Activated CD8-positive, alpha-beta T cell treated with anti-CD3 and anti-CD28 coated beads, Interleukin-2, amount 10 ng/mL, durations not matched to agents 7 days and 5 days (primary cell): ENCODE measurements around the gene RASSF5. TPM values are rescaled to one million over a fixed set of nuclear protein-coding genes. Genes with fewer than 3 reads are reported as not detected.

ENCODE experiments used
- ATAC-seq: fragments of 150-1000 bp; cut with Tn5 transposase; one replicate; pipeline ENCODE4 v1.10.0; 2021; ENCODE audit warnings: moderate library complexity
- CTCF ChIA-PET: fragments of 350-600 bp; sonication (Branson Sonifier 250); formaldehyde crosslinking; loops from one replicate; lab custom pipeline; 2021; ENCODE audit warnings: antibody characterized with exemption; lab: Charles Lee
- POLR2A ChIA-PET: fragments of 350-600 bp; sonication (Branson Sonifier 250); formaldehyde crosslinking; loops from one replicate; lab custom pipeline; 2021; ENCODE audit warnings: antibody characterized with exemption; lab: Charles Lee
- DNase-seq: peaks from one replicate; pipeline ENCODE4 v3.0.0-alpha.2; 2020
- H3K27ac Mint-ChIP-seq: one replicate; pipeline ENCODE4 v1.8.0; 2021; ENCODE audit warnings: mild to moderate bottlenecking, mixed read lengths
- H3K27me3 Mint-ChIP-seq: one replicate; pipeline ENCODE4 v1.8.0; 2021; ENCODE audit warnings: low read depth, mixed read lengths
- H3K36me3 Mint-ChIP-seq: one replicate; pipeline ENCODE4 v1.8.0; 2021; ENCODE audit warnings: low read depth, mixed read lengths
- H3K4me1 Mint-ChIP-seq: one replicate; pipeline ENCODE4 v1.8.0; 2021; ENCODE audit warnings: low read depth, mixed read lengths
- H3K4me3 Mint-ChIP-seq: one replicate; pipeline ENCODE4 v1.8.0; 2021; ENCODE audit warnings: mild to moderate bottlenecking, mixed read lengths
- H3K9me3 Mint-ChIP-seq: one replicate; pipeline ENCODE4 v1.8.0; 2022; ENCODE audit warnings: mixed read lengths; ENCODE audit not compliant: insufficient read depth
- total RNA-seq, 2 experiments: library from RNA; stranded (reverse); gene quantifications; one replicate each; pipeline ENCODE4 v1.2.3, GENCODE V29; 2021

Gene RASSF5
- total RNA-seq, 2 experiments from 2014 or later, result 192 to 195 TPM

DNA sequence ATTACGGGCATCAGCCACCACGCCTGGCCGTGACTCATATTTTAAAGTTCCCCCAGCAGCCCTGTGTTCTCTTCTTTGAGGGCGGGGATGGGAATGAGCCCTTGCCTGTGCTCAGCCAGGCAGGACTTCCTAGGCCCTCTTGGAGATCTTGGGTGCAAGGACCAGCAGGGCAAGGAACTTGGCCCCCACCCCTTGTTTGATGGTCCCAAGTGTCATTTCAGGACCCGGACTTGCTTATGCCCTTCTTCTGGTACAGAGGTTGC lies 9.3 kb downstream of the RASSF5 start:
- ATAC-seq (no peak), DNase-seq (no peak)
- POLR2A ChIA-PET, result interaction anchor here (1.0 kb wide), 1 partner anchor 13 kb away, joined by 4 read pairs; no protein-coding TSS in a partner anchor
- no peaks in the 10 kb centered on the region for H3K9me3 Mint-ChIP-seq
- H3K4me3 Mint-ChIP-seq, result no peak overlapping the region
- H3K27ac Mint-ChIP-seq, result no peak overlapping the region
- H3K36me3 Mint-ChIP-seq, result no peaks in the 10 kb centered on the region
- H3K27me3 Mint-ChIP-seq, result peaks cover 10% of the 10 kb centered on the region
- CTCF ChIA-PET, result interaction anchor here (1.3 to 3.9 kb wide), 6 partner anchors 26 to 148 kb away, joined by 4 to 13 read pairs (median 8); no protein-coding TSS in a partner anchor
- peaks cover 4% of the 10 kb centered on the region for H3K4me1 Mint-ChIP-seq

DNA sequence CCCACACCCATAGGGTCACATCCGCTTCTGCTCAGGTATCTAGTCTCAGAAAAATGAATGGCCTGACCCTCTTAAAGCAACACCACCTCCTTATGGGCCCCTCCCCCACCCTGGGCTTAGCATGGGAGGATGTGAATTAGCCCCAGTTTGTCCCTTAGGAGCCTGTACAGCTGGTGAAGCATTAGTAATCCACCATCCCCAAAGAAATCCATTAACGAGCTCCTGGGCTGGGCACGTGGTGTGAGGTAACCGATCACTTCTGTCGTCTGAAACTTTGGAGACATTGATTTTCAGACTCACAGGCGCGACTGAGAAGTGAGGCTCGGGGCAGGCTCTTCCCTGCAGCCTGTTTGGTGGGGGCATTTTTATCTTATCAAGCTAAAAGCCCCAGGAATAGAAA lies 10.5 kb downstream of the RASSF5 start:
- Mint-ChIP-seq H3K4me1 (peaks cover 4% of the 10 kb centered on the region), H3K27me3 (peaks cover 10% of the 10 kb centered on the region), H3K9me3 (no peaks in the 10 kb centered on the region), H3K4me3 (no peak overlapping the region), H3K36me3 (no peaks in the 10 kb centered on the region), H3K27ac (no peak overlapping the region)
- DNase-seq (no peak), ATAC-seq (no peak)
- CTCF ChIA-PET, result interaction anchor here (1.1 to 3.9 kb wide), 5 partner anchors 29 to 147 kb away, joined by 3 to 13 read pairs (median 4); no protein-coding TSS in a partner anchor
- POLR2A ChIA-PET, result interaction anchor here (0.6 to 1.2 kb wide), 2 partner anchors 9 to 11 kb away, joined by 3 read pairs; partner anchors contain the start of gene RASSF5

DNA sequence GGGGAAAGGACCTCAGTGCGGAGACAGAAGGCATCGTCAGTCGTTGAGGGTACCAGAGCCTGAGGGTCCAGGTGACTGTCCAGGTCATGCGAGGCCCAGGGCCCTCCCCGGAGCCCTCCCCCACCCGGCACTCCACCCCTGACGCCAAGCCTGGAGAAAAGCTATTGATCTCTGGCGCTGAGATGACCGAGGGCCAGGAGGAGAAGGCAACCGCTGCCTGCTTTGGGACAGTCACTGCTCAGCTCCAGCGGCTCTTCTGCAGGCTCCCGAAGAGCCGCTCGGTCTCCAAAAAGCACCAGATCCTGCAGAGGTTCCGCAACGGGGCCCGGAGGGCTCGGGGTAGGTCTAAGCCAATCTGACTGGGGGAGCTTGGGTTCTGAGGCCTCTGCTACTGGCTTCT lies 10.9 kb downstream of the RASSF5 start:
- POLR2A ChIA-PET, result interaction anchor here (1.2 kb wide), 1 partner anchor 11 kb away, joined by 3 read pairs; the partner anchor contains the start of gene RASSF5
- H3K4me1 Mint-ChIP-seq, result peaks cover 4% of the 10 kb centered on the region
- CTCF ChIA-PET, result interaction anchor here (1.1 to 3.9 kb wide), 4 partner anchors 28 to 146 kb away, joined by 3 to 13 read pairs (median 4); no protein-coding TSS in a partner anchor

DNA sequence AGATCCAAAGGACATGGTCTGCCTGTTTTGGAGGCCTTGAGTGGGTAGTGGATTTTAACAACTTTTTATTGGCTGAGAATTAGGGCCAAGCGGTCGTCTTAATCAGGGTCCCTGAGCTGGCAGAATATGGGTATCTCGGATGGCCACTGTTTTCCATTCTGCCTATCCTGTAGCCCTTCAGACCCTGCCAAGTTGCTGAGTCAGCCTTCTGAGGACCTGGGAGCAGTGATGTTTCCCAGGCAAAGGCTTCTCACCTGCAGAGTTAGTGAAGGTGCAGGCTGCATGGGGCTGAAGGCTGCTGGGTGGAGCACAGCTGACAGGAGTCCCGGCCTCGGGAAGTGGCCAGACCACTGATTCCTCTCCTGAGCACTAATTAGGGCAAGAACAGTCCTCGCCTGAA lies 11.4 kb downstream of the RASSF5 start:
- Mint-ChIP-seq H3K27ac (no peak overlapping the region), H3K4me1 (peaks cover 4% of the 10 kb centered on the region), H3K27me3 (peaks cover 10% of the 10 kb centered on the region), H3K4me3 (no peak overlapping the region), H3K36me3 (no peaks in the 10 kb centered on the region), H3K9me3 (no peaks in the 10 kb centered on the region)
- ChIA-PET CTCF (interaction anchor here (1.6 to 3.9 kb wide), 2 partner anchors 28 to 146 kb away, joined by 5 to 13 read pairs; no protein-coding TSS in a partner anchor), POLR2A (interaction anchor here (1.2 kb wide), 1 partner anchor 12 kb away, joined by 3 read pairs; the partner anchor contains the start of gene RASSF5)
- ATAC-seq, result no peak
- no peak for DNase-seq

More for the DNA sequence above, 10.9 kb downstream of the RASSF5 start:
- Mint-ChIP-seq H3K9me3 (no peaks in the 10 kb centered on the region), H3K27me3 (peaks cover 10% of the 10 kb centered on the region), H3K36me3 (no peaks in the 10 kb centered on the region), H3K4me3 (no peak overlapping the region), H3K27ac (no peak overlapping the region)
- DNase-seq, result no peak
- ATAC-seq, result no peak

DNA sequence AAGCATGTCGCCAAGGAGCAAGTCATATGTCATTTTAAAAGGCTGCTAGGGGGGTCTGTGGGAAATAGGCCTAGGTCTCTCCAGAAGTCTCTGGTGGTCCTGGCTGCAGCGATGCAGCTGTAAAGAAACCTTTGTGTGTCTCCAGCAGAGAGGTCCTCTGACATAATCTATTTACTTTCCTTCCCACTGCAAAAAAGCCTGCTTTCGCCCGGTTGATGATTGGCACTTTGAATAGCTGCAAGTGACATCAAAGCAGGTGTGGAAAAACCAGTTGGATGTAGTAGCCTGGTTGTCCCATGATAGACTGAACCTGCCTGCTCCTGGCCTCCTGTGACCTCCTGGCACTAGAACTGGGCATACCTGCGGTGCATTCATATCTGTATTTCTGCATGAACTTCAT lies 13.8 kb downstream of the RASSF5 start:
- H3K4me1 Mint-ChIP-seq, result peaks cover 6% of the 10 kb centered on the region
- no peak for DNase-seq
- H3K36me3 Mint-ChIP-seq, result no peaks in the 10 kb centered on the region
- no peaks in the 10 kb centered on the region for H3K9me3 Mint-ChIP-seq
- peaks cover 2% of the 10 kb centered on the region for H3K27me3 Mint-ChIP-seq
- CTCF ChIA-PET, result interaction anchor here (2.5 kb wide), 1 partner anchor 114 kb away, joined by 6 read pairs; the partner anchor contains the start of gene DYRK3
- POLR2A ChIA-PET, result interaction anchor here (0.6 kb wide), 1 partner anchor 561 kb away, joined by 3 read pairs; no protein-coding TSS in a partner anchor
- no peak overlapping the region for H3K4me3 Mint-ChIP-seq
- no peak overlapping the region for H3K27ac Mint-ChIP-seq
- ATAC-seq, result no peak

DNA sequence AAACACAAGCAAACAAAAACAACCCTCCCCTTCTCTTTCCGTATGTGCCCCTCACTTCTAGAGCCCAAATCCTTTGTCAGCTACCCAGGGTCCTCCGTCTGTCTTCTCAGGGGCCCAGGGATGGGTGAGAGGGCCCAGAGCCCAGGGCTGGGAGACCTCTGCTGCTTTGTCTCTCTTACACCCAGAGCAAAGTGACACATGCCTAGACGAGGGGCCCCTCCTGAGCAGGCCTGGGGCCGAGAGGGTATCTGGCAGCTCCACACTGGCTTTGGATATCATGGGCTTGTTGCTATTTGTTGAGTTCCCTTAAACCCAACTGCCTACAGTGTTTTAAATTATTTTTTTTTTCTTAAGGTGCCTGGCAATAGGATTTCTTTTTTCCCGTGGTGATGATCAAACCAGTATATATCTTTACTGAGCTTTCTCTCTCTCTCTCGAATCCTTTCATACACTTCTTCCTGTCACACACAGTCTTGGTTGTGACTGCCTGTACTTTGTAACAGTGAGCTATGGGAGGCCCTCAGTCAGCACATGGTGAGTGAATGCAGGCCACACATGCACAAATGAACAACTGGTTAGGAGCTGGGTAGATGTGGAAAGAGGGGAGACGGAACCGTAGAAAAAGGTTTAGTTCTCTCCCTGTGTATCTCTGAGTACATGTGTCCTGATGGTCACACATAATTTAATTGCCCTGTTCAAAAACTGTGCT lies 14.5 kb downstream of the RASSF5 start:
- Mint-ChIP-seq H3K36me3 (no peaks in the 10 kb centered on the region), H3K4me3 (no peak overlapping the region), H3K27ac (no peak overlapping the region), H3K27me3 (no peaks in the 10 kb centered on the region), H3K9me3 (no peaks in the 10 kb centered on the region), H3K4me1 (peaks cover 4% of the 10 kb centered on the region)
- peak; percentile 29 for ATAC-seq
- ChIA-PET POLR2A (no interaction called here), CTCF (interaction anchor here (1.2 to 2.5 kb wide), 5 partner anchors 23 to 142 kb away, joined by 4 to 13 read pairs (median 5); partner anchors contain the start of gene DYRK3)
- no peak for DNase-seq

DNA sequence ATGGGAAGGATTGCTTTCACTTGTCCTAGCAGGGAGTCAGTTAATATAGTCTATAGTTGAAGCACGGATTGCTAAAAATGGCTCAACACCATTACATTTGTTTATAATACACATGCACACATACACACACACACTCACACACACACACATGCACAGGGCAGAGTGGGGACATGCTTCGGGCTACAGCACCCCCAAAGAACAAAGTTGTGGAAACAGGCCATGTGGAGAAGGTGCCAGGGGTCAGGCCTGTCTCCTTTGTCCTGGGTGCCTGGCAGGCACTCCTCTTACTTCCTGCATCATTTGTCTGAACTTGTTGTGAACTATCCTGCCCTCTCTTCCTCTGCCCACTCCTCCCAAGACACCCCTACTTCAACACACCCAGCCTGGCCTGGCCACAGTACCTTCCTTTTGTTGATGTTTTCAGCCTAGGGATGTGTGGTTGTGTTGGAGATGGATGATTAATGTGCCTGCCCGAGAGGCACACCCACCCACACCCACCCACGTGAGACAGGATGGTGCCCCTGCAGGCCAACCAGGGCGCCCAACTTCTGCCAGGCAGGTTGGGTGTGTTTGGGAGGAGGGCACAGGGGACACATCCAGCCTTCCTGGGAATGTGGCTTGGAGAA lies 17.5 kb downstream of the RASSF5 start:
- CTCF ChIA-PET, result interaction anchor here (1.3 to 1.9 kb wide), 2 partner anchors 20 to 46 kb away, joined by 4 to 7 read pairs; no protein-coding TSS in a partner anchor
- POLR2A ChIA-PET, result no interaction called here
- Mint-ChIP-seq H3K36me3 (no peaks in the 10 kb centered on the region), H3K4me1 (peaks cover 4% of the 10 kb centered on the region), H3K27me3 (no peaks in the 10 kb centered on the region), H3K4me3 (no peak overlapping the region), H3K27ac (no peak overlapping the region), H3K9me3 (no peaks in the 10 kb centered on the region)
- DNase-seq (no peak), ATAC-seq (peak; percentile 55)

DNA sequence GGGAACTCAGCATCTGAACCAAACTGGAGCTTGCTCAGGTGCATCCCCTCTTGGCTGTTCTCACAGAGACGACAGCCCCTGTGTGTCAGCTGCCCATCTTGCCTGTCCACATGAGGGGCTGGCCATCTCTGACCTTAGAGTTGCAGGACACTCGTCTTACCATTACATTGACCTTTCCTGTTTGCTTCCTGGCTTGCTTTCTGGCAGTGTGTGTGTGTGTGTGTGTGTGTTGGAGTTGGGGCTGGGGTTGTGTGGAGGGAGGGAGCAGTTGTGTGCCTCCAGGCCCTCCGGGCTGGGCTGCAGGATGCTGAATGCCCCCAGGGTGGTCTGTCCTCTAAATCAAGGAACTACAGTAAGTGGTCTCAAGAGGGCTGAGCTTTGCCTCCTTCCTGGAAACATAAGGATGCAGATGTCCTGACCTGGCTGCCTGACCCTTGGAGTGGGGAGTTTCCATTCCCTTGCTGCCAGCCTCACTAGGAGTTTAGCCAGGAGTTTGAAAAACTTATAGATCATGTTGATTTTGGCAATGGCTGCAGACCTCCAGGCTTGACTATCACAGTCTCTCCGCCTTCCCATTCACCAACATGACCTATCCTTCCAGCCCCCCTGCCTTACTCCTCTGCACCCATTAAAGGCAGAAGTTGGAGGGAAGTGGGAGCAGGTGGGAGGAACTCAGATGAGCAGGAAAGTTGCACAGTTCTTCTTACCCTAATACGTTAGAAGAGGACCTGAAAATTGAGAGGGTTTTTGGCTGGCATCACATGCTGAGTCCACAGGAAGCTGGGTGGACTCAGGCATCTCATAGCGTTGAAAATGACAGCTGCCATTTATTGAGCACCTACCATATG lies 19.0 kb downstream of the RASSF5 start:
- Mint-ChIP-seq H3K4me1 (peaks cover 4% of the 10 kb centered on the region), H3K27me3 (no peaks in the 10 kb centered on the region), H3K27ac (no peak overlapping the region), H3K36me3 (no peaks in the 10 kb centered on the region), H3K4me3 (no peak overlapping the region), H3K9me3 (no peaks in the 10 kb centered on the region)
- no peak for ATAC-seq
- ChIA-PET CTCF (interaction anchor here (1.3 to 2.3 kb wide), 3 partner anchors 11 to 47 kb away, joined by 4 to 7 read pairs (median 4); no protein-coding TSS in a partner anchor), POLR2A (interaction anchor here (0.6 kb wide), 2 partner anchors 33 to 397 kb away, joined by 3 read pairs; no protein-coding TSS in a partner anchor)
- no peak for DNase-seq

DNA sequence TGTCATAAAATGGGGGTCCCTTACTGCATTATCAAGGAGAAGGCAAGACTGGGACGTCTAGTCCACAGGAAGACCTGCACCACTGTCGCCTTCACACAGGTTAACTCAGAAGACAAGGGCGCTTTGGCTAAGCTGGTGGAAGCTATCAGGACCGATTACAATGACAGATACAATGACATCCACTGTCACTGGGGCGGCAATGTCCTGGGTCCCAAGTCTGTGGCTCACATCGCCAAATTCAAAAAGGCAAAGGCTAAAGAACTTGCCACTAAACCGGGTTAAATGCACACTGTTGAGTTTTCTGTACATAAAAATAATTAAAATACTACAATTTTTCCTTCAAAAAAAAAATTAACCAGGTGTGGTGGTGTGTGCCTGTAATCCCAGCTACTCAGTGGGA lies 22.1 kb downstream of the RASSF5 start:
- Mint-ChIP-seq H3K36me3 (no peaks in the 10 kb centered on the region), H3K27ac (no peak overlapping the region), H3K4me1 (peaks cover 4% of the 10 kb centered on the region), H3K27me3 (no peaks in the 10 kb centered on the region), H3K9me3 (no peaks in the 10 kb centered on the region), H3K4me3 (no peak overlapping the region)
- ChIA-PET CTCF (interaction anchor here (0.9 to 1.8 kb wide), 3 partner anchors 23 to 135 kb away, joined by 3 to 7 read pairs (median 3); partner anchors contain the start of gene RASSF5), POLR2A (no interaction called here)
- no peak for ATAC-seq
- DNase-seq, result no peak

DNA sequence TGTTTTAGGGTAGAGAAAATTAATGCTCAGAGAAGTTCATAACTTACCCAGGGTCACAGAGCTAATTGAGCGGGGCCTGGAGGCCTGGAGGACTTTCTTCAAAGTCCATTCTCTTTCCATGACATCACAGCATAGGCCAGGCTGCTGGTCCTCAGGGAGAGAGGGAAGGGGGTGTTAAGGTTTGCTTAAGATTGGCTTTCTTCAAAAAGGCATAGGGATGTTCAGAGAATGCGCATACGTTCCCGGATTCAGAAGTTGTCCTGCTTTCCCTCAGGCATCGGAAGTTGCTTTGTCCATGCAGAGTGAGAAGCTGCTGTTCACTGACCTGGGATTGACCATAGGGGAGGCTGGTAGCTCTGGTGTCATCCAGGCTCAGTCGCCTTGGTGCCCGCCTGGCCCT lies 25.0 kb downstream of the RASSF5 start:
- no peaks in the 10 kb centered on the region for H3K4me1 Mint-ChIP-seq
- no peaks in the 10 kb centered on the region for H3K9me3 Mint-ChIP-seq
- H3K27ac Mint-ChIP-seq, result no peak overlapping the region
- no peaks in the 10 kb centered on the region for H3K27me3 Mint-ChIP-seq
- ChIA-PET CTCF (interaction anchor here (5.2 kb wide), 1 partner anchor 13 kb away, joined by 29 read pairs; no protein-coding TSS in a partner anchor), POLR2A (no interaction called here)
- H3K4me3 Mint-ChIP-seq, result no peak overlapping the region
- H3K36me3 Mint-ChIP-seq, result no peaks in the 10 kb centered on the region
- ATAC-seq (no peak), DNase-seq (no peak)

DNA sequence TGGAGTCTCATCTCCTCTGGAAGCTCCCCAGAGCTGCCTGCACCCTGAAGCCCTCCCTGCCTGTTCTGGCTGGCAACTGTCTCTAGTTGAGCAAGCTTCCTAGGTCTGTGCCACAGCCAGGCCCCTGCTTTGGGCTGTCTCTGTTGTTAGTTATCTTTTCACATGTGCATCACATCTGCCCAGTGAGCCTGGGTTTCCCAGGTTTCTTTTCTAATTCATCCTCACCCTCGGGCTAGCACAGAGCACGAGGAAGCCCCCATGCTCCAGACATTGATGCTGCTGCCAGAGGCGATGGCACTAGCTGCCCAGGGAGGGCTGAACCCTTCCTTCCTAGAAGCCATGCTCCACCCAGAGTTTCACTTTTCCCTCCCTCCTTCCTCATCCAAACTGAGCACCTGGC lies 27.2 kb downstream of the RASSF5 start:
- Mint-ChIP-seq H3K4me3 (no peak overlapping the region), H3K36me3 (no peaks in the 10 kb centered on the region), H3K27ac (no peak overlapping the region), H3K27me3 (no peaks in the 10 kb centered on the region), H3K9me3 (no peaks in the 10 kb centered on the region), H3K4me1 (no peaks in the 10 kb centered on the region)
- ChIA-PET CTCF (interaction anchor here (0.9 to 5.2 kb wide), 4 partner anchors 11 to 123 kb away, joined by 3 to 29 read pairs (median 3); no protein-coding TSS in a partner anchor), POLR2A (no interaction called here)
- DNase-seq (no peak), ATAC-seq (no peak)
